K562 (cell line): ENCODE measurements around the gene CREM. TPM values are rescaled to one million over a fixed set of nuclear protein-coding genes. Genes with fewer than 3 reads are reported as not detected.
A peak's percentile ranks its signal among the peaks of the same experiment; 100 is the strongest.

Experiments
- AFF4 ChIP-seq: sonication (generic); formaldehyde crosslinking; IDR thresholded peaks from 2 replicates; pipeline ENCODE4 v1.8.0; 2023; ENCODE audit warnings: mild to moderate bottlenecking, missing genetic modification reagents
- CHD1 ChIP-seq: fragments of 200-600 bp; sonication (generic); IDR thresholded peaks from one replicate; pipeline ENCODE4 v1.6.1; 2012; ENCODE audit warnings: mild to moderate bottlenecking, moderate library complexity, low read length, inconsistent platforms
- CTBP1 ChIP-seq: fragments of 450-650 bp; IDR thresholded peaks from 2 replicates; pipeline ENCODE4 v1.6.1; 2016; ENCODE audit warnings: borderline replicate concordance
- E2F6 ChIP-seq, 2 experiments: IDR thresholded peaks; 2 replicates each; pipeline ENCODE4 v1.6.1; 2011; ENCODE audit warnings: borderline replicate concordance in 1 of 2, control low read depth in 1 of 2, low read depth in 1 of 2, low read length in 1 of 2, mild to moderate bottlenecking in 1 of 2, mixed read lengths in 1 of 2, moderate library complexity in 1 of 2; ENCODE audit not compliant: insufficient read depth in 1 of 2, insufficient read length in 1 of 2, poor library complexity in 1 of 2, severe bottlenecking in 1 of 2; ENCODE audit errors: extremely low read depth in 1 of 2
- ERF ChIP-seq: fragments of 450-650 bp; formaldehyde crosslinking; IDR thresholded peaks from 2 replicates; pipeline ENCODE4 v1.4.0; 2020; ENCODE audit warnings: mild to moderate bottlenecking, mixed read lengths
- FOSL1 ChIP-seq: fragments of 200-800 bp; sonication (Bioruptor generic); conservative IDR thresholded peaks from 2 replicates; pipeline ENCODE4 v1.6.1; 2016; ENCODE audit warnings: missing genetic modification characterization, missing compliant biosample characterization
- MCM2 ChIP-seq: fragments of 450-650 bp; IDR thresholded peaks from 2 replicates; pipeline ENCODE4 v1.6.1; 2017; ENCODE audit warnings: low read depth, mild to moderate bottlenecking
- PHF8 ChIP-seq: fragments of 200-600 bp; sonication (generic); IDR thresholded peaks from 2 replicates; pipeline ENCODE4 v1.6.1; 2012; ENCODE audit warnings: mixed run types, mild to moderate bottlenecking, inconsistent platforms, low read length, moderate library complexity, borderline replicate concordance
- RNF219 ChIP-seq: fragments of 250-450 bp; sonication (Bioruptor Pico); IDR thresholded peaks from 2 replicates; pipeline ENCODE4 v1.5.0; 2022; ENCODE audit warnings: mild to moderate bottlenecking
- SIN3B ChIP-seq: fragments of 450-650 bp; IDR thresholded peaks from 2 replicates; pipeline ENCODE4 v1.6.1; 2017; ENCODE audit warnings: low read depth, mild to moderate bottlenecking, moderate library complexity
- STAT6 ChIP-seq: sonication (generic); formaldehyde crosslinking; IDR thresholded peaks from 2 replicates; pipeline ENCODE4 v1.8.1; 2023; ENCODE audit warnings: mild to moderate bottlenecking, missing genetic modification reagents
- USF1 ChIP-seq: sonication (generic); formaldehyde crosslinking; IDR thresholded peaks from 2 replicates; pipeline ENCODE4 v1.9.0; 2022; ENCODE audit warnings: mild to moderate bottlenecking, missing genetic modification reagents
- ZC3H4 ChIP-seq: sonication (generic); formaldehyde crosslinking; IDR thresholded peaks from 2 replicates; pipeline ENCODE4 v1.9.0; 2021; ENCODE audit warnings: missing genetic modification reagents, borderline replicate concordance
- ZNF431 ChIP-seq: sonication (generic); formaldehyde crosslinking; IDR thresholded peaks from 2 replicates; pipeline ENCODE4 v1.8.0; 2022; ENCODE audit warnings: mild to moderate bottlenecking, missing genetic modification reagents
- ZNF589 ChIP-seq: fragments of 200-800 bp; sonication (Bioruptor generic); IDR thresholded peaks from 2 replicates; pipeline ENCODE4 v1.6.1; 2016; ENCODE audit warnings: low read depth, missing genetic modification characterization, missing compliant biosample characterization
- polyA plus RNA-seq, 8 experiments: library from polyadenylated mRNA; depleted of rRNA in 4 of 8; stranded (reverse) in 5 of 8; unstranded in 3 of 8; fragments of >200 nt; fragmentation: Nextera tagmentation in 2 of 8; fragmentation: Illumina TruSeq in 1 of 8; extraction: Ambion mirVana in 2 of 8; extraction: Trizol in 1 of 8; gene quantifications; 2 replicates each; pipeline versions ENCODE4 v1.2.1 to v1.2.3, GENCODE V29; 2011 to 2014; ENCODE audit warnings: inconsistent platforms in 1 of 8, missing spikeins in 1 of 8
- total RNA-seq, 7 experiments: library from RNA; depleted of rRNA in 6 of 7; stranded (reverse); fragments of >200 nt in 6 of 7; fragmentation: Illumina TruSeq in 2 of 7; extraction: Trizol in 2 of 7; gene quantifications; 2 replicates each; pipeline versions ENCODE4 v1.2.1 to v1.2.3, GENCODE V29; 2011 to 2021; ENCODE audit warnings: low replicate concordance in 1 of 7

The CREM gene
- total and polyA plus RNA-seq, 9 of the 15 experiments (the other 6 are each of a cell fraction or from before 2014, with no cell fraction given): 39.1 to 70.2 (median 48.3) TPM

GRCh38 chr10:35127289-35127891 is 744 bp downstream of the CREM start (continued):
- TF ChIP-seq ZC3H4 (CRISPR knock-in tag): peak; percentile 61; the same call in 1 of the 2 replicates
- TF ChIP-seq CTBP1: 0 out of 2 replicates have a peak, but pooled peaks have one; percentile 26
- 0 out of 2 replicates have a peak, but pooled peaks have one; percentile 30 for TF ChIP-seq ZNF589 (CRISPR knock-in tag)
- TF ChIP-seq RNF219 (CRISPR knock-in tag): no peak
- TF ChIP-seq PHF8: peak; percentile 66; the same call in 1 of the 2 replicates
- TF ChIP-seq ERF (CRISPR knock-in tag): 0 out of 2 replicates have a peak, but pooled peaks have one; percentile 12
- TF ChIP-seq STAT6 (CRISPR knock-in tag): peak; percentile 64; the same call in 1 of the 2 replicates
- peak; percentile 98 for TF ChIP-seq CHD1
- no peak for TF ChIP-seq USF1 (CRISPR knock-in tag)
- TF ChIP-seq E2F6 (IDR thresholded peaks at IDR 0.05; ENCODE audit: borderline replicate concordance in 1 of 2, extremely low read depth in 1 of 2, insufficient read depth in 1 of 2, insufficient read length in 1 of 2, low read depth in 1 of 2, low read length in 1 of 2, poor library complexity in 1 of 2, severe bottlenecking in 1 of 2): peak in 1 of 2 experiments; percentile 9
- TF ChIP-seq AFF4 (CRISPR knock-in tag): 0 out of 2 replicates have a peak, but pooled peaks have one; percentile 22
- TF ChIP-seq MCM2: no peak
- TF ChIP-seq ZNF431: 0 out of 2 replicates have a peak, but pooled peaks have one; percentile 12
- TF ChIP-seq SIN3B: 0 out of 2 replicates have a peak, but pooled peaks have one; percentile 20
- peak; percentile 60; the same call in 1 of the 2 replicates for TF ChIP-seq FOSL1 (tag)
